GM12874 (cell line): ENCODE measurements around the gene CIAO2B.

Experiments used
- TF ChIP-seq, protein P1 (sequence below): IDR thresholded peaks from 2 replicates; pipeline ENCODE4 v1.5.1; 2011; ENCODE audit warnings: low read depth, mild to moderate bottlenecking, control low read depth, low read length, moderate library complexity; ENCODE audit not compliant: insufficient read depth

Gene CIAO2B

DNA sequence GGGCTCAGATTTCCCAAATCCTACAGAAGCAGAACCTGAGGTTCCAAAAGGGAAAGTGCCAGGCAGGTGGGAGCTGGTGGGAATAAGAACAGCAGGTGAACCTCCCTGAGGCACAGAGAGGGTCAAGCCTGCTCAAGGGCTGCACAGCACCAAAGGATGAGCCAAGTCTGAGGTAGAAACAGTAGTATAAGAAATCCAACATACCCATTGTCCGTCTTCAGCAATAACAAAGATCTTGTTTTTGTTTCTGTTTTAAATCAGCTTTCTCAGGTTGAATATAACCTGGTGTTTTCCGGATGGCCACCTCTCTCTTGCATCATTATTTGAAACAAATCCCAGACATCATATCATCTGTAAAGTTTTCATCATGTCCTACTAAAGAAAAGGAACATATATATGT lies 16.2 kb upstream of the CIAO2B start:
- TF ChIP-seq, protein P1, sequence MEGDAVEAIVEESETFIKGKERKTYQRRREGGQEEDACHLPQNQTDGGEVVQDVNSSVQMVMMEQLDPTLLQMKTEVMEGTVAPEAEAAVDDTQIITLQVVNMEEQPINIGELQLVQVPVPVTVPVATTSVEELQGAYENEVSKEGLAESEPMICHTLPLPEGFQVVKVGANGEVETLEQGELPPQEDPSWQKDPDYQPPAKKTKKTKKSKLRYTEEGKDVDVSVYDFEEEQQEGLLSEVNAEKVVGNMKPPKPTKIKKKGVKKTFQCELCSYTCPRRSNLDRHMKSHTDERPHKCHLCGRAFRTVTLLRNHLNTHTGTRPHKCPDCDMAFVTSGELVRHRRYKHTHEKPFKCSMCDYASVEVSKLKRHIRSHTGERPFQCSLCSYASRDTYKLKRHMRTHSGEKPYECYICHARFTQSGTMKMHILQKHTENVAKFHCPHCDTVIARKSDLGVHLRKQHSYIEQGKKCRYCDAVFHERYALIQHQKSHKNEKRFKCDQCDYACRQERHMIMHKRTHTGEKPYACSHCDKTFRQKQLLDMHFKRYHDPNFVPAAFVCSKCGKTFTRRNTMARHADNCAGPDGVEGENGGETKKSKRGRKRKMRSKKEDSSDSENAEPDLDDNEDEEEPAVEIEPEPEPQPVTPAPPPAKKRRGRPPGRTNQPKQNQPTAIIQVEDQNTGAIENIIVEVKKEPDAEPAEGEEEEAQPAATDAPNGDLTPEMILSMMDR = no peak

DNA sequence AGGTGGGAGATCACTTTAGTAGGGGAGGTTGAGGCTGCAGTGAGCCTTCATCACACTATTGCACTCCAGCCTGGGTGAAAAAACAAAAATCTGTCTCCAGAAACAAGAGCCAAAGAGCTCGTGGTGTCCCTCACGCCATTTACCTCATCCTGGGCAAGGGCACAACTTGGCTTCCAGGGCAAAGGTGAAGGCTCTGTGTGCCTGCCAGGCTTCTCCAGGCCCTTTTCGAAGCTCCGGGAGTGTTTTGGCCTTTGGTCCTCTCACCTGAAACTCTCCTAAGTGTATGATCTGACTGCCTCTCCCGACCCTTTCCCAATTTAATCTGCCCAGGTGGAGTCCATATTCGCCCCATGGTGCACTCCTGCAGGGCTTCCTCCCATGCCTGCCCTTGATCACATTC lies 15.3 kb upstream of the CIAO2B start:
- TF ChIP-seq, protein P1 = no peak

DNA sequence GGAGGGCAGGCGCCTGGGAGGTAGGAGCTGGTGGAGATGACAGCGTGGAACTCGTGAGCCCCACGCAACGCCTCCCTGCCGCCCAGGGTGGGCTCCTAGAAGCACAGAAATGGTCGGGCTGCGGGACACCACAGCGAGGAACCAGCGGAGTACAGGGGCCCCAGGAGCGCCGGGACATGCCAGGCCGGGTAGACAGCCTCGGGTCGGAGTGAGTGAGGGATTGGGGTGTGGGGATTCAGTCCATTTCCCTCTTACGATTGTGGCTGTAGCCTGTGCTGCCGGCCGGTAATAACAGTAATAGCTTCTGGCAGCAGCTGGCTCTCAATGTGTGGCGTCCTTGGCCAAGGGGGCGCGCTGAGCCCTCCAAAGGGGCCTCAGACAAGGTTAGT lies 14.6 kb upstream of the CIAO2B start:
- TF ChIP-seq, protein P1 = no peak

DNA sequence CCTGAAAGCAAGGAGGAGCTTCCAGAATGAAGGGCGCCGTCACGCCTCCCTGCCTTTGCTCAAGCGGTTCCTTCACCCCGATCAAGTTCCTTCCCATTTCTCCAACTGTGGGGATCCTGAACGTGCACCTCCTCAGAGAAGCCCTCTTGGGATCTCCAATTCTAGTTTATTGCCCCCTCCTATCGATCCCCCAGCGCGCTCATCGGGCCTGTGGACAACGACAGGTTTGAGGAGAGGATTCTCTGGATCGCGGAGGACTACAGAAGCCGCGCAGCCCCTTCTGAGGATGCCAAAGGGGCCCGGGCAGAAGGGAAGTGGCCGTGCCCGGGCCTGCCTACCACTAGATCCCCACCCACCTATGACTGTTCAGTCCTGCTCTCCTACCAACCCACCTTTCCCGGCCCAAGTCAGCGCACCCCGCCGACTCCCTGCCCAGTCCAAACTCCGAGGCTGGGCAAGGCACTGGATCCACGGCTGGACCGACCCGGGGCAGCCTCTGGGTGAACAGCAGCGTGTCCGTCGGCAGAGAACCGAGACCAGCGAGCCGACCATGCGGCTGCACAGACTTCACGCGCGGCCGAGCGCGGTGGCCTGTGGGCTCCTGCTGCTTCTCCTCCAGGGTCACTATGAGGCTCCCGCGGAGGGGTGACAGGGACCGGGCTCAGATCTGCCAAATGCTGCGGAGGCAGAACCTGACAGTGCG lies 14.1 kb upstream of the CIAO2B start:
- TF ChIP-seq, protein P1 = no peak

DNA sequence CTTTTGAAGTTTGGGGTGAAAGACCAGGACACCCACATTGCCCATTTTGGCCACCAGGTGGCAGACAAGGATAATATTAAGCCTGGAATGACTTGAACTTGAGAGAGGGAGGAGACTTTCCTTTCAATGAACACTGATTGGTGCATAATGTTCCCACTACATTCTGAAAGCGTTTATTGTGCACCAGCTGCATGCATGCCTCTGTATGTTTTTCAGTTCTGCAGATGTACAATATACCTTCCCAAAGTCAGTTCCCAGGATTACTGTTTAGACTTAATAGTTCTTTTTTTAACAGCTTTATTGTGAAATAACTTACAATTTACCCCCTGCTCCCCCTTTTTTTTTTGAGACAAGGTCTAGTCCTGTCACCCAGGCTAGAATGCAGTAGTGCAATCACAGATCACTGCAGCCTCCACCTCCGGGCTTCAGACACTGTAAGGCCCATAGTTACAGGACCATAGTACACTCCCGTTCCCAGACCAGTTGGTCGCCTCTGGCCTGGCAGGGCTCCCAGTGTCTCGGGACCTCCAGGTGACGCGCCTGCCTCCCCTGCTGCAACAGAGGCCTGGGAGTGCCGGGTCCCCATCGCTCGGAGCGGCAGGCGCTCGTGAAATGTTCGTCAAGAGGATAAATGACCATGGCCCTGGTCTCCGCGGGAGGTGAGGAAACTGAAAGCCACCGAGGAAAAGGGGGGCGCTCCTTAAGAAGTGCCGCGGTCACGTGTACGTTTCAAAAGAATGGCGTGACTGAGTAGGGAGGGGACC lies 13.3 kb upstream of the CIAO2B start:
- TF ChIP-seq, protein P1 = peak; percentile 76

DNA sequence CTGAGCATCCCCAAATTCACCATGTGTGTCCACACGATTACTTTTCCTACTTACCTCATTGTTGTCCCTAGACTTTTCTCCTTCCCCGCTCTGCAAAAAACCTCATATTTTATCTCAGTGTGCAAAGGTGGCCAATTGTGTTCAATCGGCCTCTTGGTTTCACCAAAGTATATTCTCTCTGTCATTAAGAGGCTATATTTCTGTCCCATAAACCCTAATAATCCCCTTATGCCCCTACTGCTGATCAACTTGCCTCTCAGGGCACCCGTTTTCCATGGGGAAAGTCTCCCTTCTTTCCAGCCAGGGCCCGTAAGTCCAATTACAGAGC lies 12.7 kb upstream of the CIAO2B start:
- TF ChIP-seq, protein P1 = no peak

DNA sequence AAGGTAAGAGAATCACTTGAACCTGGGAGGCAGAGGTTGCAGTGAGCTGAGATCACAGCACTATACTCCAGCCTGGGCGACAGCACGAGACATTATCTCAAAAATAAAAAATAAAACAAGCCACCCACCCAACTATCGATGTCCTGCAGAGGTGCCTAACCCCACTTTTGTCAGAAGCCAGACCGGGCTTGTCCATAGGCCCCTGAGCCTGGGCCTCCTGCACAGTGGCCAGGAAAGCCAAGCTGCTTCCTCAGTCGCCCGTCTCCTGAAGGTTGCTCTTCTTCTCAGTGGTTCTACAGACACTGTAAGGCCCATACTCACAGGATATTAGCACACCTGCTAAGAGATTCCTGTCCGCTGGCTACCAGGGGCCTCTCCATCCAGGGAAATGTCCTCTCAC lies 12.3 kb upstream of the CIAO2B start:
- TF ChIP-seq, protein P1 = no peak
